Panc1 (cell line): Measurements from ENCODE around the gene XIRP2. TPM values are rescaled to one million over a fixed set of nuclear protein-coding genes. Genes with fewer than 3 reads are reported as not detected.

ENCODE experiments used
- ATAC-seq: fragments of 200-7000 bp; cut with Tn5 transposase; 2 replicates; pipeline ENCODE4 v1.9.1; 2020; ENCODE audit warnings: mild to moderate bottlenecking, moderate library complexity
- BruUV-seq: library from RNA; stranded (reverse); fragments of 400-500 nt; replicated peaks from 2 replicates; lab custom pipeline; 2021; lab: Mats Ljungman, UMichigan
- CTCF ChIA-PET: fragments of 300-600 bp; sonication (Branson Sonifier 250); formaldehyde crosslinking; loops from one replicate; lab custom pipeline; 2022; ENCODE audit warnings: antibody characterized with exemption; lab: Charles Lee
- POLR2A ChIA-PET: fragments of 300-600 bp; sonication (Branson Sonifier 250); formaldehyde crosslinking; loops from one replicate; lab custom pipeline; 2022; ENCODE audit warnings: antibody characterized with exemption; lab: Charles Lee
- DNase-seq: peaks from one replicate; pipeline ENCODE4 v3.0.0-alpha.2; 2010; ENCODE audit warnings: low read depth, low spot score
- H3K27ac ChIP-seq: 2 replicates; pipeline ENCODE4 v1.5.1; 2011; ENCODE audit warnings: mild to moderate bottlenecking, low read length, inconsistent platforms
- H3K27me3 ChIP-seq: fragments of 200-500 bp; sonication (Bioruptor generic); 2 replicates; pipeline ENCODE4 v1.6.0; 2014; ENCODE audit warnings: low read length, inconsistent platforms; ENCODE audit not compliant: control insufficient read depth, insufficient read depth
- H3K36me3 ChIP-seq: fragments of 200-500 bp; sonication (Bioruptor generic); 2 replicates; pipeline ENCODE4 v1.5.1; 2014; ENCODE audit warnings: inconsistent platforms, mild to moderate bottlenecking, low read length, moderate library complexity; ENCODE audit not compliant: control insufficient read depth, insufficient read depth
- H3K4me1 ChIP-seq: 2 replicates; pipeline ENCODE4 v1.5.1; 2011; ENCODE audit warnings: inconsistent platforms, mild to moderate bottlenecking, low read length, moderate library complexity; ENCODE audit not compliant: control insufficient read depth, insufficient read depth
- H3K4me3 ChIP-seq, 2 experiments: 2 replicates each; pipeline ENCODE4 v1.5.1; 2011 to 2012; ENCODE audit warnings: low read depth in 2 of 2, low read length in 2 of 2, mild to moderate bottlenecking in 2 of 2, inconsistent platforms in 1 of 2, moderate library complexity in 1 of 2
- H3K9me3 ChIP-seq: fragments of 200-500 bp; sonication (Bioruptor generic); 2 replicates; pipeline ENCODE4 v1.5.1; 2014; ENCODE audit warnings: low read depth, mild to moderate bottlenecking, inconsistent platforms, low read length, moderate library complexity; ENCODE audit not compliant: control insufficient read depth, insufficient read depth
- CTCF ChIP-seq: fragments of 450-650 bp; IDR thresholded peaks from 2 replicates; pipeline ENCODE4 v1.5.1; 2017; ENCODE audit warnings: mild to moderate bottlenecking
- POLR2AphosphoS5 ChIP-seq: IDR thresholded peaks from 2 replicates; pipeline ENCODE4 v1.6.1; 2012; ENCODE audit warnings: mild to moderate bottlenecking, low read depth, low read length, moderate library complexity
- SIN3A ChIP-seq: IDR thresholded peaks from 2 replicates; pipeline ENCODE4 v1.6.1; 2012; ENCODE audit warnings: low read depth, mild to moderate bottlenecking, low read length, moderate library complexity, borderline replicate concordance; ENCODE audit not compliant: insufficient read depth
- TCF7L2 ChIP-seq: IDR thresholded peaks from 2 replicates; pipeline ENCODE4 v1.6.1; 2011; ENCODE audit warnings: mild to moderate bottlenecking, low read depth, low read length, inconsistent platforms
- in situ Hi-C: cut with HindIII; loops from 2 replicates; pipeline ENCODE4 v1.10.0; 2016; ENCODE audit warnings: low sequenced_read_pairs, low pct_unique_long_range_greater_than_20kb
- intact Hi-C: fragments of 100-400 bp; cut with micrococcal nuclease; formaldehyde crosslinking; loops from one replicate; pipeline ENCODE4 v1.10.0; 2022; ENCODE audit not compliant: unreplicated experiment
- total RNA-seq: library from RNA; stranded (reverse); gene quantifications from one replicate; pipeline ENCODE4 v1.2.1, GENCODE V29; 2021; ENCODE audit not compliant: unreplicated experiment
- TF ChIP-seq, protein P1 (sequence below), 2 experiments: IDR thresholded peaks; 2 replicates each; pipeline ENCODE4 v1.6.1; 2011 to 2012; ENCODE audit warnings: low read depth in 2 of 2, control low read depth in 1 of 2, low read length in 1 of 2, mild to moderate bottlenecking in 1 of 2, moderate library complexity in 1 of 2; ENCODE audit not compliant: insufficient read depth in 1 of 2

The XIRP2 gene
- total RNA-seq, 1 experiment from 2014 or later = not detected

DNA sequence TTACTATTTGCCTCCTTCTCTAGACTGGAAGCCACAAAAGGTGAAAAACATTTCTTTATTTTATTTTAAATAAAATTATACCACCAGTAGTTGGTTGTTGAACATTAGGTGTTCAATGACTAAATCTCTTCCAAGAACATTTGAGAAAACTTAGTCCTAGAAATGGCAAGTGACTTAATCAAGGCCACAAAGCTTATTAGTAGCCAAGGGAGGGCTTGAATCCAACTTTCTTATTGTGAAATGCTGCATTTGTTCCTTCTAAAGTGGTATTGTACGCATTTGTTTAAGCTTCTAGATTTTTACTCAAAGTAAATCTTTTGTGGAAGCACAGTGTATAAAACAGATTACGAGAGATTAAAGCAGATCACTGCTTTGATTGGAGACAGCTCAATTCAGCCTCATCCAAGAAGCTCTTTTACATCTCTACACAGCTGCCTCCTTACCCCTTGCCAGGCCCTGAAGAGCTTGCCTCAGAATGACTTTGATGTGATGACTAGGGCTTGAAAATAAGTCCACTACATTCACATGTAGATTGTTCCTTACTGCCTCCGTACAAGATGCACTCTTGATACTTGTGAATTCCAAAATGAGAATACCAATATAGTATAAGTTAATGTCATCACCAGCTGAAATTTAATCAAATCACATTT, 244.8 kb downstream of the XIRP2 start:
- BruUV-seq = no TSS peak
- intact Hi-C loops = no loop called here
- H3K4me3 ChIP-seq = no peak overlapping the region
- TF ChIP-seq, protein P1, sequence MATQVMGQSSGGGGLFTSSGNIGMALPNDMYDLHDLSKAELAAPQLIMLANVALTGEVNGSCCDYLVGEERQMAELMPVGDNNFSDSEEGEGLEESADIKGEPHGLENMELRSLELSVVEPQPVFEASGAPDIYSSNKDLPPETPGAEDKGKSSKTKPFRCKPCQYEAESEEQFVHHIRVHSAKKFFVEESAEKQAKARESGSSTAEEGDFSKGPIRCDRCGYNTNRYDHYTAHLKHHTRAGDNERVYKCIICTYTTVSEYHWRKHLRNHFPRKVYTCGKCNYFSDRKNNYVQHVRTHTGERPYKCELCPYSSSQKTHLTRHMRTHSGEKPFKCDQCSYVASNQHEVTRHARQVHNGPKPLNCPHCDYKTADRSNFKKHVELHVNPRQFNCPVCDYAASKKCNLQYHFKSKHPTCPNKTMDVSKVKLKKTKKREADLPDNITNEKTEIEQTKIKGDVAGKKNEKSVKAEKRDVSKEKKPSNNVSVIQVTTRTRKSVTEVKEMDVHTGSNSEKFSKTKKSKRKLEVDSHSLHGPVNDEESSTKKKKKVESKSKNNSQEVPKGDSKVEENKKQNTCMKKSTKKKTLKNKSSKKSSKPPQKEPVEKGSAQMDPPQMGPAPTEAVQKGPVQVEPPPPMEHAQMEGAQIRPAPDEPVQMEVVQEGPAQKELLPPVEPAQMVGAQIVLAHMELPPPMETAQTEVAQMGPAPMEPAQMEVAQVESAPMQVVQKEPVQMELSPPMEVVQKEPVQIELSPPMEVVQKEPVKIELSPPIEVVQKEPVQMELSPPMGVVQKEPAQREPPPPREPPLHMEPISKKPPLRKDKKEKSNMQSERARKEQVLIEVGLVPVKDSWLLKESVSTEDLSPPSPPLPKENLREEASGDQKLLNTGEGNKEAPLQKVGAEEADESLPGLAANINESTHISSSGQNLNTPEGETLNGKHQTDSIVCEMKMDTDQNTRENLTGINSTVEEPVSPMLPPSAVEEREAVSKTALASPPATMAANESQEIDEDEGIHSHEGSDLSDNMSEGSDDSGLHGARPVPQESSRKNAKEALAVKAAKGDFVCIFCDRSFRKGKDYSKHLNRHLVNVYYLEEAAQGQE (IDR thresholded peaks at IDR 0.05; ENCODE audit: insufficient read depth in 1 of 2, low read depth in 2 of 2, low read length in 1 of 2) = no peak
- TF ChIP-seq SIN3A (no peak), TCF7L2 (no peak), POLR2AphosphoS5 (no peak), CTCF (no peak)
- DNase-seq = no peak
- no peaks in the 10 kb centered on the region for H3K27me3 ChIP-seq
- POLR2A ChIA-PET = no interaction called here
- H3K9me3 ChIP-seq = no peaks in the 10 kb centered on the region
- in situ Hi-C loops = no loop called here
- no peaks in the 10 kb centered on the region for H3K4me1 ChIP-seq
- no peaks in the 10 kb centered on the region for H3K36me3 ChIP-seq
- no peak overlapping the region for H3K27ac ChIP-seq
- ATAC-seq = no peak
- CTCF ChIA-PET = no interaction called here

DNA sequence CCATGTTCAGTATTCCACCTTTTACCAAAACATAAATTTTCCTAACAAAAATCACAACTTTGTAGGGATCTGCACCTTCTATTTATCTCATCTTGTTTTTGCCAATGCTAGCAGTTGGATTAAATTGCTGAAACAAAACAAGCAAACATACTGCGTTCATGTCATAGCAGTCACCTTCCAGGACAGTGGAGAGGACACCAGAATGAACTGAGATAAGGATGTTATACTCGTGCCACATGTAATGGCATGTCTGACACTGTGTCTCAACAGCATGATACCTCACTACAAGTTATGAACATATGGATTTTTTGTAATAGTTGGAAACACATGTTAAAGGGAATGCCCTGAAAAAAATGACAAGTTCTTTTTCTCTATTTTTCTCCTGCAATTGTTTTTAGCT, 245.3 kb downstream of the XIRP2 start:
- ATAC-seq (no peak), DNase-seq (no peak)
- CTCF ChIA-PET = no interaction called here
- POLR2A ChIA-PET = no interaction called here
- H3K27ac ChIP-seq = no peak overlapping the region
- no peaks in the 10 kb centered on the region for H3K4me1 ChIP-seq
- TF ChIP-seq POLR2AphosphoS5 (no peak), CTCF (no peak), TCF7L2 (no peak)
- TF ChIP-seq, protein P1 (IDR thresholded peaks at IDR 0.05; ENCODE audit: insufficient read depth in 1 of 2, low read depth in 2 of 2, low read length in 1 of 2) = no peak
- BruUV-seq = no TSS peak
- no peak overlapping the region for H3K4me3 ChIP-seq
- intact Hi-C loops (no loop called here), in situ Hi-C loops (no loop called here)
- H3K27me3 ChIP-seq = no peaks in the 10 kb centered on the region
- no peaks in the 10 kb centered on the region for H3K36me3 ChIP-seq
- H3K9me3 ChIP-seq = no peaks in the 10 kb centered on the region
